Lower lobe of right lung (tissue), 2 donors: Measurements from ENCODE around the gene CCDC167. TPM values are rescaled to one million over a fixed set of nuclear protein-coding genes. Genes with fewer than 3 reads are reported as not detected.

Experiments used
- ATAC-seq, 2 donors: fragments of 200-7000 bp; cut with Tn5 transposase; one replicate each; pipeline ENCODE4 v1.9.1; 2020 to 2022; ENCODE audit warnings: mild to moderate bottlenecking in 2 of 2, moderate library complexity in 2 of 2
- DNase-seq: peaks from one replicate; pipeline ENCODE4 v3.0.0-alpha.2; 2020
- H3K27ac ChIP-seq: fragments of 200-600 bp; one replicate; pipeline ENCODE4 v1.8.0; 2022
- H3K27me3 ChIP-seq: fragments of 200-600 bp; one replicate; pipeline ENCODE4 v1.8.0; 2022; ENCODE audit warnings: low read depth
- H3K36me3 ChIP-seq: fragments of 200-600 bp; one replicate; pipeline ENCODE4 v1.8.0; 2022; ENCODE audit warnings: mild to moderate bottlenecking
- H3K4me1 ChIP-seq: fragments of 200-600 bp; one replicate; pipeline ENCODE4 v1.8.0; 2022
- H3K4me3 ChIP-seq: fragments of 200-600 bp; one replicate; pipeline ENCODE4 v1.8.0; 2022; ENCODE audit warnings: mild to moderate bottlenecking
- H3K9me3 ChIP-seq: fragments of 200-600 bp; one replicate; pipeline ENCODE4 v1.8.0; 2022
- CTCF ChIP-seq: fragments of 200-600 bp; IDR thresholded peaks from one replicate; pipeline ENCODE4 v1.8.0; 2022; ENCODE audit warnings: antibody characterized with exemption, mild to moderate bottlenecking
- intact Hi-C: fragments of 100-400 bp; cut with DNase I; formaldehyde crosslinking; loops from one replicate; pipeline ENCODE4 v1.11.0; 2022
- total RNA-seq: library from RNA; stranded (reverse); fragmentation: NEBNext Ultra II Directional; extraction: Animal tissue kit (Norgen Biotek cat#: 25700); gene quantifications from one replicate; pipeline ENCODE4 v1.2.1, GENCODE V29; 2021
- donor health status: DM: no; HTN: yes; CAD: no; lungs with severe emphysema.

Gene CCDC167
- total RNA-seq, 1 donor from 2014 or later = 12.7 TPM

DNA sequence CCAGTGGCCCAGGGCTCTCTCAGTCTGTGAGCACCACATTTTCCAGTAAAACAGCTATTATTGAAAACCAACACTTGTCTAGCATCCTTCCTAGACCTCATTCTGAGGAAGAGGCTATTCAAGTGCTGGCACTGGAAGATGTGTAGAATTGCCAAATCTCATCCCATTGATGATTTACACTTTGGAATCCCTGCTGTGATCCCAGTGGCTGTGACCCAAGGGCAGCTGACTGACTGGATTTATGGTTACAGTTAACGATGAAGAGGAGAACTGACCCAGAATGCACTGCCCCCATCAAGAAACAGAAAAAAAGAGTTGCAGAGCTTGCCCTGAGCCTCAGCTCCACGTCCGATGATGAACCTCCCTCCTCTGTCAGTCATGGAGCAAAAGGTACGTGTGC lies 64.3 kb downstream of the CCDC167 start:
- DNase-seq (no peak), ATAC-seq (no peak)
- Histone ChIP-seq H3K27ac (no peak overlapping the region), H3K4me3 (no peak overlapping the region), H3K4me1 (peaks cover 12% of the 10 kb centered on the region), H3K36me3 (peaks cover 49% of the 10 kb centered on the region), H3K27me3 (no peaks in the 10 kb centered on the region), H3K9me3 (no peaks in the 10 kb centered on the region)
- no peak for TF ChIP-seq CTCF
- intact Hi-C loops = no loop called here

- no peak for DNase-seq
These were observed 65.9 kb downstream of the CCDC167 start for GRCh38 chr6:37433657-37434271.

More at GRCh38 chr6:37433657-37434271, 65.9 kb downstream of the CCDC167 start:
- intact Hi-C loops = no loop called here
- peaks cover 12% of the 10 kb centered on the region for H3K4me1 ChIP-seq
- H3K27ac ChIP-seq = peak overlapping the region; percentile 93
- ATAC-seq = peak; percentile 44 to 55
- TF ChIP-seq CTCF = no peak
- peak overlapping the region; percentile 79 for H3K4me3 ChIP-seq
- peaks cover 35% of the 10 kb centered on the region for H3K36me3 ChIP-seq
- H3K27me3 ChIP-seq = no peaks in the 10 kb centered on the region
- no peaks in the 10 kb centered on the region for H3K9me3 ChIP-seq

Other genes starting within 250 kb of the CCDC167 start
- 11.5 TPM for gene TBC1D22B, start 242.1 kb downstream of the CCDC167 start, total RNA-seq
- gene TMEM217, start 241.7 kb downstream of the CCDC167 start, total RNA-seq = 1.1 TPM
- 13.1 TPM for gene RNF8, start 145.9 kb downstream of the CCDC167 start, total RNA-seq
- 42.9 TPM for gene CMTR1, start 66.7 kb downstream of the CCDC167 start, total RNA-seq
- 4.0 TPM for gene MDGA1, start 198.0 kb upstream of the CCDC167 start, total RNA-seq